Gastroesophageal sphincter (tissue), 3 donors: Measurements from ENCODE around the gene DPEP2.

Experiments
- CTCF ChIP-seq, 4 experiments: fragments of 200-600 bp in 2 of 4; fragments of 450-650 bp in 2 of 4; sonication (generic) in 1 of 4; IDR thresholded peaks; one replicate each; pipeline ENCODE4 v1.5.1; 2017 to 2019; ENCODE audit warnings: antibody characterized with exemption in 4 of 4, mild to moderate bottlenecking in 2 of 4, moderate library complexity in 2 of 4
- POLR2A ChIP-seq, 2 donors: fragments of 450-650 bp; IDR thresholded peaks; one replicate each; pipeline ENCODE4 v1.6.1; 2017; ENCODE audit warnings: antibody characterized with exemption in 2 of 2, mild to moderate bottlenecking in 2 of 2, moderate library complexity in 1 of 2

- TF ChIP-seq CTCF (IDR thresholded peaks at IDR 0.05) (no peak), POLR2A (IDR thresholded peaks at IDR 0.05) (no peak)
Observed at GRCh38 chr16:67944690-67945391, 54.4 kb downstream of the DPEP2 start.
